Measurements from ENCODE around the gene MEIOSIN. TPM values are rescaled to one million over a fixed set of nuclear protein-coding genes. Genes with fewer than 3 reads are reported as not detected.

The MEIOSIN gene
- total and polyA plus RNA-seq, 2 of the 13 experiments (the other 11 are each of a cell fraction or from before 2014, with no cell fraction given) = not detected

GRCh38 chr19:45767881-45768654 lies 34.8 kb downstream of the MEIOSIN start (continued):
- TF ChIP-seq, protein P1, sequence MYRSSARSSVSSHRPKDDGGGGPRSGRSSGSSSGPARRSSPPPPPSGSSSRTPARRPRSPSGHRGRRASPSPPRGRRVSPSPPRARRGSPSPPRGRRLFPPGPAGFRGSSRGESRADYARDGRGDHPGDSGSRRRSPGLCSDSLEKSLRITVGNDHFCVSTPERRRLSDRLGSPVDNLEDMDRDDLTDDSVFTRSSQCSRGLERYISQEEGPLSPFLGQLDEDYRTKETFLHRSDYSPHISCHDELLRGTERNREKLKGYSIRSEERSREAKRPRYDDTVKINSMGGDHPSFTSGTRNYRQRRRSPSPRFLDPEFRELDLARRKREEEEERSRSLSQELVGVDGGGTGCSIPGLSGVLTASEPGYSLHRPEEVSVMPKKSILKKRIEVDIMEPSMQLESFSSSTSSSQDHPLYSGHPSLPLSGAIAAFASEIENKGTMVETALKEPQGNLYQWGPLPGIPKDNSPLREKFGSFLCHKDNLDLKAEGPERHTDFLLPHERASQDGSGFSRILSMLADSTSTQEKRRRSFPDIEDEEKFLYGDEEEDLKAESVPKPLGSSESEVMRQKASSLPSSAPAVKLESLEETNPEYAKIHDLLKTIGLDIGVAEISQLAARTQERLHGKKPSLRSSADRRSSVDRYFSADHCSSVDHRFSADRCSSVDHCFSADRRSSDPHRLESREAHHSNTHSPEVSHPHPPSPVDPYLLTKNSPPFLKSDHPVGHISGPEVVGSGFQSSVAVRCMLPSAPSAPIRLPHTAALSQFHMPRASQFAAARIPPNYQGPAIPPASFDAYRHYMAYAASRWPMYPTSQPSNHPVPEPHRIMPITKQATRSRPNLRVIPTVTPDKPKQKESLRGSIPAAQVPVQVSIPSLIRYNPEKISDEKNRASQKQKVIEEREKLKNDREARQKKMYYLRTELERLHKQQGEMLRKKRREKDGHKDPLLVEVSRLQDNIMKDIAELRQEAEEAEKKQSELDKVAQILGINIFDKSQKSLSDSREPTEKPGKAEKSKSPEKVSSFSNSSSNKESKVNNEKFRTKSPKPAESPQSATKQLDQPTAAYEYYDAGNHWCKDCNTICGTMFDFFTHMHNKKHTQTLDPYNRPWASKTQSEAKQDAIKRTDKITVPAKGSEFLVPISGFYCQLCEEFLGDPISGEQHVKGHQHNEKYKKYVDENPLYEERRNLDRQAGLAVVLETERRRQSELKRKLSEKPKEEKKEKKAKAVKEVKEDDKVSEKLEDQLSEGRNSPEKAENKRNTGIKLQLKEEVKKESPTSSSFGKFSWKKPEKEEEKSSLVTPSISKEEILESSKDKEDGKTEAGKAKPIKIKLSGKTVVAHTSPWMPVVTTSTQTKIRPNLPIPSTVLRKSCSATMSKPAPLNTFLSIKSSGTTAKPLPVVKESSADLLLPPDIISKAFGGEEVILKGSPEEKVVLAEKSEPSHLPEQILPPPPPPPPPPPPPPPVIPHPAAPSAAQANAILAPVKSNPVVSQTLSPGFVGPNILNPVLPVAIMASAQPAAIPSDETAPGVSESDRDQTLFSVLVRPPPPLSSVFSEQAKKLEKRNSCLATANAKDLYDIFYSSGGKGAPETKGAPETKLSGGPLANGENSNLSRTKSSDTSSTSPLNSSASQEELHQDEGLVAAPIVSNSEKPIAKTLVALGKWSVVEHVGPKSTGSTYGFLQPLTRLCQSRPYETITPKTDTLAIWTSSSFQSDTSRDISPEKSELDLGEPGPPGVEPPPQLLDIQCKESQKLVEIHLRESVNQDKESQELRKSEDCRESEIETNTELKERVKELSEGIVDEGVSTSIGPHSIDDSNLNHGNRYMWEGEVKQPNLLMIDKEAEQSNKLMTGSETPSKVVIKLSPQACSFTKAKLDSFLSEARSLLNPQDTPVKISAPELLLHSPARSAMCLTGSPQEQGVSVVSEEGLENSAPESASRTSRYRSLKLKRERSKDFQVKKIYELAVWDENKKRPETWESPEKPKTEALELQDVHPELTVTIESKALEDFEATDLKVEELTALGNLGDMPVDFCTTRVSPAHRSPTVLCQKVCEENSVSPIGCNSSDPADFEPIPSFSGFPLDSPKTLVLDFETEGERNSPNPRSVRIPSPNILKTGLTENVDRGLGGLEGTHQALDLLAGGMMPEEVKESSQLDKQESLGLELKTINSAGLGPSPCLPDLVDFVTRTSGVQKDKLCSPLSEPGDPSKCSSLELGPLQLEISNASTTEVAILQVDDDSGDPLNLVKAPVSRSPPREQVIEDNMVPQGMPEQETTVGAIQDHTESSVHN (CRISPR knock-in tag; IDR thresholded peaks at IDR 0.05) = 0 out of 2 replicates have a peak, but pooled peaks have one; percentile 16
- TF ChIP-seq MBD4 (IDR thresholded peaks at IDR 0.05; ENCODE audit: borderline replicate concordance, low read length) (no peak), ZNF264 (CRISPR knock-in tag; IDR thresholded peaks at IDR 0.05) (0 out of 2 replicates have a peak, but pooled peaks have one; percentile 20), GFI1 (CRISPR knock-in tag; IDR thresholded peaks at IDR 0.05; ENCODE audit: borderline replicate concordance) (peak; percentile 34; the same call in 1 of the 2 replicates), HMG20A (CRISPR knock-in tag; IDR thresholded peaks at IDR 0.05; ENCODE audit: borderline replicate concordance) (no peak), ZNF619 (CRISPR knock-in tag; IDR thresholded peaks at IDR 0.05) (no peak), TARDBP (CRISPR knock-in tag; IDR thresholded peaks at IDR 0.05) (0 out of 2 replicates have a peak, but pooled peaks have one; percentile 32), KLF13 (CRISPR knock-in tag; IDR thresholded peaks at IDR 0.05) (no peak), THAP11 (CRISPR knock-in tag; IDR thresholded peaks at IDR 0.05) (peak; percentile 51), NCOA2 (CRISPR knock-in tag; IDR thresholded peaks at IDR 0.05) (no peak), ZNF574 (CRISPR knock-in tag; IDR thresholded peaks at IDR 0.05) (peak; percentile 45; the same call in 1 of the 2 replicates), ATF3 (CRISPR knock-in tag; IDR thresholded peaks at IDR 0.05) (no peak), TBP (CRISPR knock-in tag; IDR thresholded peaks at IDR 0.05) (no peak), THAP8 (CRISPR knock-in tag; IDR thresholded peaks at IDR 0.05; ENCODE audit: borderline replicate concordance) (no peak)
- TF ChIP-seq, protein P2, sequence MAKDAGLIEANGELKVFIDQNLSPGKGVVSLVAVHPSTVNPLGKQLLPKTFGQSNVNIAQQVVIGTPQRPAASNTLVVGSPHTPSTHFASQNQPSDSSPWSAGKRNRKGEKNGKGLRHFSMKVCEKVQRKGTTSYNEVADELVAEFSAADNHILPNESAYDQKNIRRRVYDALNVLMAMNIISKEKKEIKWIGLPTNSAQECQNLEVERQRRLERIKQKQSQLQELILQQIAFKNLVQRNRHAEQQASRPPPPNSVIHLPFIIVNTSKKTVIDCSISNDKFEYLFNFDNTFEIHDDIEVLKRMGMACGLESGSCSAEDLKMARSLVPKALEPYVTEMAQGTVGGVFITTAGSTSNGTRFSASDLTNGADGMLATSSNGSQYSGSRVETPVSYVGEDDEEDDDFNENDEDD (CRISPR knock-in tag; IDR thresholded peaks at IDR 0.05; ENCODE audit: borderline replicate concordance) = 0 out of 2 replicates have a peak, but pooled peaks have one; percentile 27

All from HepG2 (cell line).